IPS-15b (cell line): ENCODE results near the gene NFE2.

Source experiments
- H3K27me3 ChIP-seq: one replicate; pipeline ENCODE4 v1.6.1; 2013; ENCODE audit warnings: low read length; ENCODE audit not compliant: control insufficient read depth, insufficient read depth
- H3K36me3 ChIP-seq: one replicate; pipeline ENCODE4 v1.6.1; 2013; ENCODE audit warnings: low read length; ENCODE audit not compliant: control insufficient read depth, insufficient read depth
- H3K4me1 ChIP-seq: one replicate; pipeline ENCODE4 v1.6.1; 2013; ENCODE audit warnings: mild to moderate bottlenecking, low read length; ENCODE audit not compliant: control insufficient read depth, insufficient read depth
- H3K4me3 ChIP-seq: one replicate; pipeline ENCODE4 v1.5.1; 2013; ENCODE audit warnings: low read depth, low read length
- H3K9ac ChIP-seq: one replicate; pipeline ENCODE4 v1.6.1; 2013; ENCODE audit warnings: low read depth, mild to moderate bottlenecking, low read length
- H3K9me3 ChIP-seq: one replicate; pipeline ENCODE4 v1.6.1; 2013; ENCODE audit warnings: mild to moderate bottlenecking, low read length; ENCODE audit not compliant: control insufficient read depth, insufficient read depth

NFE2 gene

GRCh38 chr12:54253240-54253639 lies 47.6 kb downstream of the NFE2 start:
- no peaks in the 10 kb centered on the region for H3K27me3 ChIP-seq
- no peaks in the 10 kb centered on the region for H3K9me3 ChIP-seq
- H3K4me3 ChIP-seq, result no peak overlapping the region
- H3K9ac ChIP-seq, result no peak overlapping the region
- peaks cover 13% of the 10 kb centered on the region for H3K4me1 ChIP-seq
- peaks cover 24% of the 10 kb centered on the region for H3K36me3 ChIP-seq

- Histone ChIP-seq H3K4me3 (no peak overlapping the region), H3K4me1 (no peaks in the 10 kb centered on the region), H3K36me3 (peaks cover 17% of the 10 kb centered on the region), H3K27me3 (no peaks in the 10 kb centered on the region), H3K9ac (no peak overlapping the region), H3K9me3 (no peaks in the 10 kb centered on the region)
Measured at GRCh38 chr12:54251667-54252284, 49.0 kb downstream of the NFE2 start.

- Histone ChIP-seq H3K9ac (no peak overlapping the region), H3K4me3 (no peak overlapping the region), H3K36me3 (peaks cover 8% of the 10 kb centered on the region), H3K9me3 (no peaks in the 10 kb centered on the region), H3K4me1 (no peaks in the 10 kb centered on the region), H3K27me3 (no peaks in the 10 kb centered on the region)
Measured at GRCh38 chr12:54249489-54249888, 51.3 kb downstream of the NFE2 start.

GRCh38 chr12:54246011-54246641 lies 54.7 kb downstream of the NFE2 start:
- no peak overlapping the region for H3K4me3 ChIP-seq
- H3K9me3 ChIP-seq, result no peaks in the 10 kb centered on the region
- H3K27me3 ChIP-seq, result no peaks in the 10 kb centered on the region
- H3K36me3 ChIP-seq, result peaks cover 8% of the 10 kb centered on the region
- H3K9ac ChIP-seq, result no peak overlapping the region
- no peaks in the 10 kb centered on the region for H3K4me1 ChIP-seq
